ENCODE data around the gene ZCCHC13.

DNA sequence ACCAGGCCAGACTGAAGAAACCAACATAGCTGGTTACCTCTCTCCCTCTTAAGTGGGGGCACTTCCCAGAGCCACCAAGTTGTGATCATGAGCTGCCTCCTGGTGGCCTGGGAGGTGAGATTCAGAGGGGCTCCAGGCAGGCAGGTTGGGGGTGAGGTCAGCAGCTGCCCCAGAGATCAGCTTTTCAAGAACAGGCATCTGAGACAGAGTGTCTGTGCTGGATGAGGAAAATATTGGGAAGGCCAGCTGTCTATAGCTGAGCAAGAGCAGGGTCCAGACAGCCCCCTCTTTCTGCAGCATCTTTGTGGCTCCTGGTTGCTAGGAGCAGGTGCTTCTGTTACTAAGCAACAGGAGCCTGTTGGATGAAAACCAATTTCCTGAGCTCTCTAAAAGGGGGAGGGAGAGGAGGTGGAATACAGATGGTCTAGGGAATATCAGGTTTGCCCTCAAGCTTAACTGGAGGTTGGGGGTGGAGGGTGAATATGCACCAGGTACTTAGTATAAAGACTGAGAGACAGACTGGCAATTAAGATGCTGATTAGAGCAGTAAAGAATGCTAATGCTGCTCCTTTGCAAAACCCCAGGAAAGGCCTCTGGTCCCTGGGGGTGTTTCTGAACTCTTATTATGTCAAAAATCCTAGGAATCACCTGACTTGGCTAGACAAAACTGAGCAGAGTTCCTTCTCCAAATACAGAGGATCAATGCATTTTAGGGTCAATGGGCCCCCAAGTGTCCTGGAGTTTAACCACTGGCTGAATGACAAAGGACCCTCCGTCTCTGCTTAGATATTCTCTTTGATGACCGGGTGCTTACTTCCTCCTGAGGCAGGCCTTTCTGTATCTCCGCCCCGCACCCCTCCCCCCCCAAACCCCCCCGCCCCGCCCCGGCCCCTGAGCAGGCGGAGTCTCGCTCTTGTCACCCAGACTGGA is 21.4 kb downstream of the ZCCHC13 start:
- TF ChIP-seq, protein P1, sequence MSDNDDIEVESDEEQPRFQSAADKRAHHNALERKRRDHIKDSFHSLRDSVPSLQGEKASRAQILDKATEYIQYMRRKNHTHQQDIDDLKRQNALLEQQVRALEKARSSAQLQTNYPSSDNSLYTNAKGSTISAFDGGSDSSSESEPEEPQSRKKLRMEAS (IDR thresholded peaks at IDR 0.05), result no peak
- TF ChIP-seq, protein P2, sequence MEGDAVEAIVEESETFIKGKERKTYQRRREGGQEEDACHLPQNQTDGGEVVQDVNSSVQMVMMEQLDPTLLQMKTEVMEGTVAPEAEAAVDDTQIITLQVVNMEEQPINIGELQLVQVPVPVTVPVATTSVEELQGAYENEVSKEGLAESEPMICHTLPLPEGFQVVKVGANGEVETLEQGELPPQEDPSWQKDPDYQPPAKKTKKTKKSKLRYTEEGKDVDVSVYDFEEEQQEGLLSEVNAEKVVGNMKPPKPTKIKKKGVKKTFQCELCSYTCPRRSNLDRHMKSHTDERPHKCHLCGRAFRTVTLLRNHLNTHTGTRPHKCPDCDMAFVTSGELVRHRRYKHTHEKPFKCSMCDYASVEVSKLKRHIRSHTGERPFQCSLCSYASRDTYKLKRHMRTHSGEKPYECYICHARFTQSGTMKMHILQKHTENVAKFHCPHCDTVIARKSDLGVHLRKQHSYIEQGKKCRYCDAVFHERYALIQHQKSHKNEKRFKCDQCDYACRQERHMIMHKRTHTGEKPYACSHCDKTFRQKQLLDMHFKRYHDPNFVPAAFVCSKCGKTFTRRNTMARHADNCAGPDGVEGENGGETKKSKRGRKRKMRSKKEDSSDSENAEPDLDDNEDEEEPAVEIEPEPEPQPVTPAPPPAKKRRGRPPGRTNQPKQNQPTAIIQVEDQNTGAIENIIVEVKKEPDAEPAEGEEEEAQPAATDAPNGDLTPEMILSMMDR (IDR thresholded peaks at IDR 0.05; ENCODE audit: control extremely low read depth in 1 of 3, insufficient read depth in 1 of 3, low read depth in 1 of 3, low read length in 3 of 3), result peak; percentile 40 to 58 (median 57)
- TF ChIP-seq YY1 (IDR thresholded peaks at IDR 0.05; ENCODE audit: low read depth, low read length), result no peak
- TF ChIP-seq CHD2 (IDR thresholded peaks at IDR 0.05; ENCODE audit: low read length), result no peak
- TF ChIP-seq POLR2A (IDR thresholded peaks at IDR 0.05; ENCODE audit: control extremely low read depth in 1 of 2, low read depth in 2 of 2, low read length in 2 of 2), result no peak
- TF ChIP-seq TAF7 (optimal IDR thresholded peaks at IDR 0.05; ENCODE audit: borderline replicate concordance, low read depth, low read length), result no peak
- no peak for TF ChIP-seq SUZ12 (IDR thresholded peaks at IDR 0.05; ENCODE audit: low read length)
- TF ChIP-seq CREB1 (IDR thresholded peaks at IDR 0.05), result no peak
- 0 out of 4 replicates have a peak, but pooled peaks of 1 of the 2 experiments have one; percentile 49 for TF ChIP-seq SIN3A (conservative IDR thresholded peaks at IDR 0.05 in 1 of 2, IDR thresholded peaks at IDR 0.05 in 1 of 2; ENCODE audit: low read depth in 1 of 2, low read length in 2 of 2)
- no peak for TF ChIP-seq GABPA (IDR thresholded peaks at IDR 0.05; ENCODE audit: borderline replicate concordance, insufficient read depth, low read length)
- TF ChIP-seq TAF1 (IDR thresholded peaks at IDR 0.05; ENCODE audit: low read depth, low read length), result no peak
- TF ChIP-seq EZH2 (IDR thresholded peaks at IDR 0.05; ENCODE audit: low read depth, low read length, severe bottlenecking), result no peak
- TF ChIP-seq POLR2AphosphoS5 (IDR thresholded peaks at IDR 0.05; ENCODE audit: low read depth, low read length), result no peak
- TF ChIP-seq, protein P3, sequence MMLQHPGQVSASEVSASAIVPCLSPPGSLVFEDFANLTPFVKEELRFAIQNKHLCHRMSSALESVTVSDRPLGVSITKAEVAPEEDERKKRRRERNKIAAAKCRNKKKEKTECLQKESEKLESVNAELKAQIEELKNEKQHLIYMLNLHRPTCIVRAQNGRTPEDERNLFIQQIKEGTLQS (IDR thresholded peaks at IDR 0.05; ENCODE audit: insufficient read depth, low read depth, low read length), result no peak
